Heart right ventricle (tissue), 16 donors: ENCODE measurements around the gene EFCAB10. TPM values are rescaled to one million over a fixed set of nuclear protein-coding genes. Genes with fewer than 3 reads are reported as not detected.
"Not testable (repeated sequence)": the region's sequence is repeated elsewhere in the genome, so short reads cannot be mapped to it uniquely, and the experiment has no call there.

Source experiments
- ATAC-seq, 8 donors: fragments of 200-7000 bp; cut with Tn5 transposase; one replicate each; pipeline ENCODE4 v1.9.1; 2020; ENCODE audit warnings: mild to moderate bottlenecking in 8 of 8, moderate library complexity in 8 of 8, moderate number of reproducible peaks in 1 of 8
- DNase-seq, 2 donors: peaks; one replicate each; pipeline ENCODE4 v3.0.0-alpha.2; 2020
- H3K27ac ChIP-seq, 10 donors: fragments of 200-600 bp; sonication (generic) in 2 of 10; one replicate each; pipeline versions ENCODE4 v1.5.0 to v1.8.0; 2020 to 2022; ENCODE audit warnings: mild to moderate bottlenecking in 3 of 10
- H3K27me3 ChIP-seq, 7 donors: fragments of 200-600 bp; one replicate each; pipeline ENCODE4 v1.8.0; 2021 to 2022; ENCODE audit warnings: mild to moderate bottlenecking in 2 of 7
- H3K36me3 ChIP-seq, 9 donors: fragments of 200-600 bp; sonication (generic) in 1 of 9; one replicate each; pipeline versions ENCODE4 v1.5.0 to v1.8.0; 2020 to 2022; ENCODE audit warnings: mild to moderate bottlenecking in 2 of 9
- H3K4me1 ChIP-seq, 9 donors: fragments of 200-600 bp; sonication (generic) in 1 of 9; one replicate each; pipeline versions ENCODE4 v1.5.0 to v1.8.0; 2020 to 2022; ENCODE audit warnings: mild to moderate bottlenecking in 4 of 9
- H3K4me3 ChIP-seq, 10 donors: fragments of 200-600 bp; sonication (generic) in 2 of 10; one replicate each; pipeline versions ENCODE4 v1.5.0 to v1.8.0; 2020 to 2022; ENCODE audit warnings: mild to moderate bottlenecking in 7 of 10, moderate library complexity in 2 of 10
- H3K9me3 ChIP-seq, 11 donors: fragments of 200-600 bp in 10 of 11; sonication (generic) in 2 of 11; one replicate each; pipeline versions ENCODE4 v1.5.0 to v1.8.0; 2013 to 2022; ENCODE audit warnings: mild to moderate bottlenecking in 2 of 11, control low read depth in 1 of 11, moderate library complexity in 1 of 11
- WGBS, 2 donors: extraction: QIAGEN DNeasy Blood & Tissue Kit; methylation state at CpG; one replicate each; pipeline ENCODE4 v1.1.7; 2013; ENCODE audit warnings: inconsistent platforms in 1 of 2; 5-methylcytosine and 5-hydroxymethylcytosine counted together
- intact Hi-C, 10 donors: fragments of 100-400 bp; cut with DNase I; formaldehyde crosslinking; loops; one replicate each; pipeline versions ENCODE4 v1.11.1 to v1.14.2; 2022
- polyA plus RNA-seq, 2 donors: library from polyadenylated mRNA; stranded (reverse); fragments of 200-250 nt; gene quantifications; one replicate each; pipeline ENCODE4 v1.2.3, GENCODE V29; 2013
- total RNA-seq, 10 donors: library from RNA; stranded (reverse); fragmentation: NEBNext Ultra II Directional in 3 of 10; extraction: Animal tissue kit (Norgen Biotek cat#: 25700) in 3 of 10; gene quantifications; one replicate each; pipeline versions ENCODE4 v1.2.1 to v1.2.4, GENCODE V29; 2021 to 2023
- TF ChIP-seq, protein P1 (sequence below), 9 donors: fragments of 200-600 bp; sonication (generic) in 2 of 9; IDR thresholded peaks; one replicate each; pipeline versions ENCODE4 v1.5.0 to v1.8.0; 2021 to 2022; ENCODE audit warnings: antibody characterized with exemption in 9 of 9, mild to moderate bottlenecking in 5 of 9, moderate library complexity in 1 of 9
- donor health status: Arrhythmogenic right ventricular cardiomyopathy.
- donor health status: ischemic (EF 13 %, LVEDD 7.1; RV severe dilation, severe dysfunction).
- donor health status: healthy with polysubstance abuse.
- donor health status: DM: no; HTN: yes; CAD: no.
- donor health status: DM: no; HTN: no; CAD: no.
- donor health status: ischemic (EF 25% LVEDD 6.9; RV normal size, moderate dysfunction).
- donor health status: ischemic (EF 25% LVEDD 5.7; RV mildly dilated, moderate dysfunction).
- donor health status: healthy.
- donor health status: DM: yes; HTN: yes; CAD: no.
- donor health status: Ischemic cardiomyopathy.
- donor health status: ischemic (EF 35%, LVEDD 5.7; RV mildly dilated, moderate dysfunction).
- donor health status: nonischemic (EF 11% LVEDD 7.7; RV severe dilation, severe dysfunction).
- donor health status: DM: yes; HTN: yes; CAD: no.
- donor health status: PGD.
- donor health status: ischemic (EF 29% LVEDD 5.4; RV normal size, mild dysfunction).
- donor health status: nonischemic (EF 23%, LVEDD 6.1; RV moderate dilation, normal function).

Gene EFCAB10
- total and polyA plus RNA-seq, 12 donors: not detected

DNA sequence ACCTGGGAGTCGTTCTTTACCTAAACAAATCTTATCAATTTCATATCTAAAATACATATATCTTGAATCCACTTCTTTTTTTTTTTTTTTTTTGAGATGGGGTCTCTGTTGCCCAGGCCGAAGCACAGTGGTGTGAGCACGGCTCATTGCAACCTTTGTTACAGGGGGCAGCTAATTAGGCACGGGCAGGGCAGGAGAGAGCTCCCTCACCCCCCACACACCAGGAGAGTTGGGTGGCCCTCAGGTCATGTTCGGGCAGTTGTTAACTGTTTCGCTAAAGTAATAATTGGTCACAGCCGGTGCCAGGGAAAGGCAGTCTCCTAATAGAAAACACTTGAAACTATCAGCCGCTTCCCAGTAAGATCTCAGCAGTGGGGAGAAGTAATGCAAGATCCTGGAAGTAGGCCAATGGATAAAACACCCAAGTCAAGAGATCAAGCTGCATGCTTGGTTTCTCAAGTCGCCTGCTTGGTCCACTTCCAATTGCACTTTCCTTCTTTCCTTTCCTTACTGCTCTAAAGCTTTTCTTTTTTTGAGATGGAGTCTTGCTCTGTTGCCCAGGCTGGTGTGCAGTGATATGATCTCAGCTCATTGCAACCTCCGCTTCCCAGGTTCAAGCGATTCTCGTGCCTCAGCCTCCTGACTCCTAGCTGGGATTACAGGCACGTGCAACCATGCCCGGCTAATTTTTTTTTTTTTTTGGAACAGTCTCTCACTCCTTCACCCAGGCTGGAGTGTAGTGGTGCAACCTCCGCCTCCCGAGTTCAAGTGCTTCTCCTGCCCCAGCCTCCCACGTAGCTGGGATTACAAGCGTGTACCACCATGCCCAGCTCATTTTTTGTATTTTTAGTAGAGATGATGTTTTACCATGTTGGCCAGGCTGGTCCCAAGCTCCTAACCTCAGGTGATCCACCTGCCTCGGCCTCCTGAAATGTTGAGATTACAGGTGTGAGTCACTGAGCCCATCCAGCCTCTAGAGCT is 21.3 kb upstream of the EFCAB10 start:
- Histone ChIP-seq H3K27me3 (peaks cover 0 to 5% (median 0%) of the 10 kb centered on the region in 7 donors), H3K4me3 (no peak overlapping the region), H3K9me3 (no peaks in the 10 kb centered on the region), H3K4me1 (no peaks in the 10 kb centered on the region), H3K27ac (no peak overlapping the region), H3K36me3 (no peaks in the 10 kb centered on the region)
- DNase-seq: no peak
- 75 to 76% methylated on average over 19 of the region's 19 CpGs for WGBS, 2 donors
- TF ChIP-seq, protein P1, sequence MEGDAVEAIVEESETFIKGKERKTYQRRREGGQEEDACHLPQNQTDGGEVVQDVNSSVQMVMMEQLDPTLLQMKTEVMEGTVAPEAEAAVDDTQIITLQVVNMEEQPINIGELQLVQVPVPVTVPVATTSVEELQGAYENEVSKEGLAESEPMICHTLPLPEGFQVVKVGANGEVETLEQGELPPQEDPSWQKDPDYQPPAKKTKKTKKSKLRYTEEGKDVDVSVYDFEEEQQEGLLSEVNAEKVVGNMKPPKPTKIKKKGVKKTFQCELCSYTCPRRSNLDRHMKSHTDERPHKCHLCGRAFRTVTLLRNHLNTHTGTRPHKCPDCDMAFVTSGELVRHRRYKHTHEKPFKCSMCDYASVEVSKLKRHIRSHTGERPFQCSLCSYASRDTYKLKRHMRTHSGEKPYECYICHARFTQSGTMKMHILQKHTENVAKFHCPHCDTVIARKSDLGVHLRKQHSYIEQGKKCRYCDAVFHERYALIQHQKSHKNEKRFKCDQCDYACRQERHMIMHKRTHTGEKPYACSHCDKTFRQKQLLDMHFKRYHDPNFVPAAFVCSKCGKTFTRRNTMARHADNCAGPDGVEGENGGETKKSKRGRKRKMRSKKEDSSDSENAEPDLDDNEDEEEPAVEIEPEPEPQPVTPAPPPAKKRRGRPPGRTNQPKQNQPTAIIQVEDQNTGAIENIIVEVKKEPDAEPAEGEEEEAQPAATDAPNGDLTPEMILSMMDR (IDR thresholded peaks at IDR 0.05): no peak
- intact Hi-C loops: no loop called here
- no peak for ATAC-seq

DNA sequence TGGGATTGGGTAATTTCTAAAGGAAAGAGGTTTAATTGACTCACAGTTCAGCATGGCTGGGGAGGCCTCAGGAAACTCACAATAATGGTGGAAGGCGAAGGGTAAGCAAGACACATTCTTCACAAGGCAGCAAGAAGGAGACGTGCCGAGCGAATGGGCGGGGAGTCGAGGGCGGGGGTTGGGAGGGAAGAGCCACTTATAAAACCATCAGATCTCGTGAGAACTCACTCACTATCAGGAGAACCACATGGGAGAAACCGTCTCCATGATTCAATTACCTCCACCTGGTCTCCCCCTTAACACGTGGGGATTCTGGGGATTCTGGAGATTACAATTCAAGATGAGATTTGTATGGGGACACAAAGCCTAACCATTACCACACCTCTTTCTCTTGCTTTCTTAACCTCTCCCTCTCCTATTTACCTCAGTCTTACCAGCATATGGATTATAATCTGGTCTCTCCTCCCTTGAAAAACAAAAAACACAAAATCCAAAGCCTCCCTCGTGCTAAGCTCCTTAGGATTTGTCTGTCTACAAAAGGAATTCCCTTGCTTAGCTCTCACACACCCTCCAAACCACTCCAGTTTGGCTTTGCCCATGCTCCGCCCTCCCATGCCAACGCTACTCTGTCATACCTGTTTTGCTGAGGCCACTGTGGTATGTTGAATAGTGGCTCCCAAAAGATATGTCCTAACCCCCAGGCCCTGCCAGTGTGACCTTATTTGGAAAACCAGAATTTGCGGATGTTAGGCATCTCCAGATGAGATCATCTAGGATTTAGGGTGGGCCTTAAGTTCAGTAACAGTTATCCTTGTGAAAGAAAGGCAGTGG is 19.6 kb upstream of the EFCAB10 start:
- no peaks in the 10 kb centered on the region for H3K9me3 ChIP-seq
- TF ChIP-seq, protein P1 (IDR thresholded peaks at IDR 0.05): no peak
- DNase-seq (no peak), ATAC-seq (no peak)
- no peaks in the 10 kb centered on the region for H3K4me1 ChIP-seq
- peaks cover 0 to 6% (median 0%) of the 10 kb centered on the region in 7 donors for H3K27me3 ChIP-seq
- H3K27ac ChIP-seq: no peak overlapping the region
- no peaks in the 10 kb centered on the region for H3K36me3 ChIP-seq
- intact Hi-C loops: no loop called here
- H3K4me3 ChIP-seq: no peak overlapping the region
- 80 to 82% methylated on average over 14 of the region's 14 CpGs for WGBS, 2 donors

DNA sequence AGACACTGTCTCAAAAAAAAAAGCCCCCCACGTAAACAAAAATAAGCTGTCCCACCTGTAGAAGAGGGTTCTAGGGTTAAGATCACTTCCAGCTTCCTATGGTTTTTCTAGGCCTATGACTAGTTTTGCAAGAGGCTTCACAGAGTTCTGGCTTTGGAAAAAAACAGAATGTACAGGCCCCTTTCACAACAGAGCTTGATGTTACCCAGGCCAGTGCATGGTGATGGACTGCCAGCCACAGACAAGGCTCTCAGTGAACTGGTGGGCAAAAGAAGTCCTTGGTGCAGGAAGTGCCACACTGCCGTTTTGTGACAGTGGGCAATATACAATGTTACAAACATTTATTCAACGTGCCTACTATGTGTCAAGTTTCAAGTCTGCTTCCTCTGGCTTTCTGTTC is 18.3 kb upstream of the EFCAB10 start:
- WGBS, 2 donors: 68 to 69% methylated on average over 3 of the region's 3 CpGs
- no peak for ATAC-seq

DNA sequence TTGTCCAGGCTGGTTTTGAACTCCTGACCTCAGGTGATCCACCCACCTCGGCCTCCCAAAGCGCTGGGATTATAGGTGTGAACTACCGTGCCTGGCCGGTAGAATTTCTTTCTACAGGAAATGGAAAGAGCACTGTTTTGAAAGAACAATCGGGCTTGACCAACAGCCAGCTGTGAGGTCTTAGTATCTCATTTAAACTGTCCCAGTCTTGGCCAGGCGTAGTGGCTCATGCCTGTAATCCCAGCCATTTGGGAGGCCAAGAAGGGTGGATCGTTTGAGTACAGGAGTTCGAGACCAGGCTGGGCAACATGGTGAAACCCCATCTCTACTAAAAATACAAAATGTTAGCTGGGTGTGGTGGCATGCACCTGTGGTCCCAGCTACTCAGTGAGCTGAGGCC is 17.8 kb upstream of the EFCAB10 start:
- 78 to 87% methylated on average over 8 of the region's 8 CpGs for WGBS, 2 donors
- intact Hi-C loops, H3K4me3 ChIP-seq, H3K36me3 ChIP-seq, DNase-seq, ATAC-seq, H3K9me3 ChIP-seq, H3K4me1 ChIP-seq, H3K27ac ChIP-seq, H3K27me3 ChIP-seq: not testable (repeated sequence)

More for the DNA sequence above, 18.3 kb upstream of the EFCAB10 start:
- TF ChIP-seq, protein P1 (IDR thresholded peaks at IDR 0.05): no peak
- Histone ChIP-seq H3K4me1 (no peaks in the 10 kb centered on the region), H3K27ac (no peak overlapping the region), H3K9me3 (no peaks in the 10 kb centered on the region), H3K27me3 (peaks cover 0 to 6% (median 0%) of the 10 kb centered on the region in 7 donors), H3K36me3 (no peaks in the 10 kb centered on the region), H3K4me3 (no peak overlapping the region)
- intact Hi-C loops: no loop called here
- no peak for DNase-seq
